SK-N-SH (cell line): Measurements from ENCODE around the gene TP53I11. TPM values are rescaled to one million over a fixed set of nuclear protein-coding genes. Genes with fewer than 3 reads are reported as not detected.

Experiments
- CTCF ChIA-PET: fragments of 300-600, 350-600 bp; formaldehyde crosslinking; extraction: SDS; loops from one replicate; lab custom pipeline; 2021; lab: Yijun Ruan, JAX
- POLR2A ChIA-PET: fragments of 350-600 bp; sonication (Branson Sonifier 250); formaldehyde crosslinking; extraction: SDS; loops from one replicate; lab custom pipeline; 2020; ENCODE audit warnings: antibody characterized with exemption, inconsistent platforms; lab: Yijun Ruan, JAX
- DNase-seq: peaks from one replicate; pipeline ENCODE4 v3.0.0; 2012
- H2AFZ ChIP-seq: fragments of 200-600 bp; sonication (generic); 2 replicates; pipeline ENCODE4 v1.8.1; 2016; ENCODE audit warnings: antibody characterized with exemption, mild to moderate bottlenecking, low read depth
- H3F3A ChIP-seq: fragments of 200-600 bp; sonication (generic); replicated peaks from 2 replicates; pipeline ENCODE3; 2016; ENCODE audit warnings: antibody characterized with exemption, mild to moderate bottlenecking; ENCODE audit not compliant: insufficient read depth
- H3K27ac ChIP-seq, 2 experiments: fragments of 200-500 bp in 1 of 2; fragments of 200-600 bp in 1 of 2; sonication (Bioruptor generic) in 1 of 2; sonication (generic), shearing (Covaris generic) in 1 of 2; 2 replicates each; pipeline versions ENCODE4 v1.5.1 to v1.6.1; 2014 to 2016; ENCODE audit warnings: low read depth in 2 of 2, inconsistent platforms in 1 of 2, low read length in 1 of 2, mild to moderate bottlenecking in 1 of 2, mixed read lengths in 1 of 2
- H3K27me3 ChIP-seq: fragments of 200-600 bp; sonication (generic), shearing (Covaris generic); 2 replicates; pipeline ENCODE4 v1.6.1; 2016; ENCODE audit warnings: mixed run types; ENCODE audit not compliant: insufficient read depth
- H3K36me3 ChIP-seq, 2 experiments: fragments of 200-500 bp in 1 of 2; fragments of 200-600 bp in 1 of 2; sonication (Bioruptor generic) in 1 of 2; sonication (generic) in 1 of 2; replicated peaks in 1 of 2; 2 replicates each; pipeline versions ENCODE3 to v1.5.1; 2014 to 2016; ENCODE audit warnings: low read length in 1 of 2, mild to moderate bottlenecking in 1 of 2; ENCODE audit not compliant: insufficient read depth in 2 of 2, control insufficient read depth in 1 of 2
- H3K4me1 ChIP-seq, 2 experiments: fragments of 200-500 bp in 1 of 2; fragments of 200-600 bp in 1 of 2; sonication (Bioruptor generic) in 1 of 2; sonication (generic), shearing (Covaris generic) in 1 of 2; 2 replicates each; pipeline versions ENCODE4 v1.5.1 to v1.6.1; 2014 to 2016; ENCODE audit warnings: low read depth in 1 of 2, low read length in 1 of 2, mixed run types in 1 of 2; ENCODE audit not compliant: insufficient read depth in 2 of 2, control insufficient read depth in 1 of 2
- H3K4me2 ChIP-seq: fragments of 200-600 bp; sonication (generic), shearing (Covaris generic); 2 replicates; pipeline ENCODE4 v1.6.1; 2017; ENCODE audit warnings: mixed run types
- H3K4me3 ChIP-seq, 2 experiments: fragments of 200-500 bp in 1 of 2; fragments of 200-600 bp in 1 of 2; sonication (Bioruptor generic) in 1 of 2; sonication (generic), shearing (Covaris generic) in 1 of 2; 2 replicates each; pipeline versions ENCODE4 v1.5.1 to v1.8.1; 2014 to 2016; ENCODE audit warnings: low read depth in 2 of 2, inconsistent platforms in 1 of 2, low read length in 1 of 2, mild to moderate bottlenecking in 1 of 2, mixed read lengths in 1 of 2, moderate library complexity in 1 of 2
- H3K79me2 ChIP-seq: fragments of 200-600 bp; sonication (generic); 2 replicates; pipeline ENCODE4 v1.8.1; 2017; ENCODE audit warnings: mild to moderate bottlenecking; ENCODE audit not compliant: insufficient read depth
- H3K9ac ChIP-seq: fragments of 200-600 bp; sonication (generic); 2 replicates; pipeline ENCODE4 v1.6.1; 2017; ENCODE audit warnings: mixed run types
- H3K9me2 ChIP-seq: fragments of 200-600 bp; sonication (generic); 2 replicates; pipeline ENCODE4 v1.6.1; 2017; ENCODE audit warnings: mixed run types
- H3K9me3 ChIP-seq: fragments of 200-600 bp; sonication (generic); 2 replicates; pipeline ENCODE4 v1.6.1; 2017; ENCODE audit warnings: mixed run types, mild to moderate bottlenecking, moderate library complexity
- H4K20me1 ChIP-seq: fragments of 200-600 bp; sonication (generic); 2 replicates; pipeline ENCODE4 v1.6.1; 2017; ENCODE audit warnings: mild to moderate bottlenecking, mixed run types; ENCODE audit not compliant: insufficient read depth
- CHD2 ChIP-seq: fragments of 150-350 bp; IDR thresholded peaks from 2 replicates; pipeline ENCODE4 v1.6.1; 2018; ENCODE audit warnings: low read length; ENCODE audit not compliant: partially characterized antibody
- ELF1 ChIP-seq: IDR thresholded peaks from 2 replicates; pipeline ENCODE4 v1.4.0; 2012
- EZH2phosphoT487 ChIP-seq: fragments of 200-600 bp; sonication (generic); IDR thresholded peaks from 2 replicates; pipeline ENCODE4 v1.6.1; 2017; ENCODE audit warnings: low read depth, mixed run types, mild to moderate bottlenecking, antibody characterized with exemption, moderate library complexity, borderline replicate concordance
- FOXJ3 ChIP-seq: sonication (generic); formaldehyde crosslinking; IDR thresholded peaks from 2 replicates; pipeline ENCODE4 v1.5.1; 2020; ENCODE audit warnings: mild to moderate bottlenecking, missing genetic modification reagents
- GABPA ChIP-seq: IDR thresholded peaks from 2 replicates; pipeline ENCODE4 v1.4.0; 2012; ENCODE audit warnings: low read depth, mild to moderate bottlenecking
- JUND ChIP-seq: IDR thresholded peaks from 2 replicates; pipeline ENCODE4 v1.4.0; 2012
- MEF2A ChIP-seq: IDR thresholded peaks from 2 replicates; pipeline ENCODE4 v1.4.0; 2012; ENCODE audit warnings: low read depth, borderline replicate concordance
- MXI1 ChIP-seq: IDR thresholded peaks from 2 replicates; pipeline ENCODE4 v1.6.1; 2012; ENCODE audit warnings: mild to moderate bottlenecking, low read depth, low read length, improper control_type of control experiment
- NFIC ChIP-seq: IDR thresholded peaks from 2 replicates; pipeline ENCODE4 v1.4.0; 2012; ENCODE audit warnings: borderline replicate concordance
- NRF1 ChIP-seq: IDR thresholded peaks from 2 replicates; pipeline ENCODE4 v1.6.1; 2012; ENCODE audit warnings: low read depth, mild to moderate bottlenecking, low read length
- POLR2AphosphoS5 ChIP-seq: IDR thresholded peaks from 2 replicates; pipeline ENCODE4 v1.6.1; 2012; ENCODE audit warnings: low read depth, low read length
- RAD21 ChIP-seq: IDR thresholded peaks from 2 replicates; pipeline ENCODE4 v1.6.1; 2012; ENCODE audit warnings: mild to moderate bottlenecking, low read length
- RCOR1 ChIP-seq: fragments of 150-350 bp; IDR thresholded peaks from 2 replicates; pipeline ENCODE4 v1.6.1; 2017; ENCODE audit warnings: antibody characterized with exemption, low read length
- SIN3A ChIP-seq: IDR thresholded peaks from 2 replicates; pipeline ENCODE4 v1.6.1; 2012; ENCODE audit warnings: low read depth, mild to moderate bottlenecking, low read length, moderate library complexity, borderline replicate concordance
- SMC3 ChIP-seq: IDR thresholded peaks from 2 replicates; pipeline ENCODE4 v1.6.1; 2012; ENCODE audit warnings: low read depth, low read length, improper control_type of control experiment
- YY1 ChIP-seq: IDR thresholded peaks from 2 replicates; pipeline ENCODE4 v1.4.0; 2012; ENCODE audit warnings: low read depth, mild to moderate bottlenecking
- WGBS: methylation state at CpG from one replicate; pipeline ENCODE4 v1.1.6; 2017; ENCODE audit warnings: low lambda C conversion rate; 5-methylcytosine and 5-hydroxymethylcytosine counted together
- polyA plus RNA-seq, 3 experiments: library from polyadenylated mRNA; depleted of rRNA; stranded (reverse); fragments of >200 nt; gene quantifications; 2 replicates each; pipeline ENCODE4 v1.2.3, GENCODE V29; 2012
- TF ChIP-seq, protein P1 (sequence below): fragments of 200-600 bp; sonication (generic); IDR thresholded peaks from 2 replicates; pipeline ENCODE4 v1.6.1; 2017; ENCODE audit warnings: antibody characterized with exemption, mild to moderate bottlenecking, moderate library complexity
- TF ChIP-seq, protein P2 (sequence below): IDR thresholded peaks from 2 replicates; pipeline ENCODE4 v1.4.0; 2012; ENCODE audit warnings: low read depth
- TF ChIP-seq, protein P3 (sequence below): IDR thresholded peaks from 2 replicates; pipeline ENCODE4 v1.4.0; 2012; ENCODE audit warnings: low read depth, borderline replicate concordance
- TF ChIP-seq, protein P4 (sequence below): fragments of 150-350 bp; IDR thresholded peaks from 2 replicates; pipeline ENCODE4 v1.6.1; 2017; ENCODE audit warnings: antibody characterized with exemption, low read length, low read depth, borderline replicate concordance

The TP53I11 gene
- polyA plus RNA-seq, 1 of the 3 experiments (the other 2 are of a cell fraction): 6.6 TPM

DNA sequence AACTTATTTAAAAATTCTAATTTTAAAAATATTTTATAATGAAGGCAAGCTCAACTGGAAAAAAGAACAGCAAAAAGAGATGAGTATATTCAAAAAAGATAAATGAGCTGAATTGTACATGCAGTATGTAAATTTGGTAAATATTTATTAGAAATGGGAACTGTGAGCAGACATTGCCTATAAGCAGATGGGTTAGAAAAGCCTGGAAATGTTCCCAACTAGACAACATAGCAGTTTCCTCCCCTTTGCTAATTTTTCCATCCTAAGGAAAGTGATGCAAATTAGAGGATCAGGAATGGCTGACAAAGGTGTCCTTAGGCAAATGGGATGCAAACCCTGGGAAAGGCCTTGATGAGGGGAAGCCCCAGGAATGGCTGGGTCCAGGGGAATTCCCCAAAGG lies 37.2 kb downstream of the TP53I11 start:
- CTCF ChIA-PET: interaction anchor here (0.6 to 6.3 kb wide), 6 partner anchors 14 to 427 kb away, joined by 3 to 155 read pairs (median 5); no protein-coding TSS in a partner anchor
- Histone ChIP-seq H3K4me3 (no peak overlapping the region), H2AFZ (no peak overlapping the region), H4K20me1 (no peaks in the 10 kb centered on the region), H3K4me1 (peaks cover 0 to 10% of the 10 kb centered on the region in 2 experiments; a peak in 1 of 4 replicates)
- no peak for TF ChIP-seq SMC3
- TF ChIP-seq, protein P1, sequence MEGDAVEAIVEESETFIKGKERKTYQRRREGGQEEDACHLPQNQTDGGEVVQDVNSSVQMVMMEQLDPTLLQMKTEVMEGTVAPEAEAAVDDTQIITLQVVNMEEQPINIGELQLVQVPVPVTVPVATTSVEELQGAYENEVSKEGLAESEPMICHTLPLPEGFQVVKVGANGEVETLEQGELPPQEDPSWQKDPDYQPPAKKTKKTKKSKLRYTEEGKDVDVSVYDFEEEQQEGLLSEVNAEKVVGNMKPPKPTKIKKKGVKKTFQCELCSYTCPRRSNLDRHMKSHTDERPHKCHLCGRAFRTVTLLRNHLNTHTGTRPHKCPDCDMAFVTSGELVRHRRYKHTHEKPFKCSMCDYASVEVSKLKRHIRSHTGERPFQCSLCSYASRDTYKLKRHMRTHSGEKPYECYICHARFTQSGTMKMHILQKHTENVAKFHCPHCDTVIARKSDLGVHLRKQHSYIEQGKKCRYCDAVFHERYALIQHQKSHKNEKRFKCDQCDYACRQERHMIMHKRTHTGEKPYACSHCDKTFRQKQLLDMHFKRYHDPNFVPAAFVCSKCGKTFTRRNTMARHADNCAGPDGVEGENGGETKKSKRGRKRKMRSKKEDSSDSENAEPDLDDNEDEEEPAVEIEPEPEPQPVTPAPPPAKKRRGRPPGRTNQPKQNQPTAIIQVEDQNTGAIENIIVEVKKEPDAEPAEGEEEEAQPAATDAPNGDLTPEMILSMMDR: no peak
- TF ChIP-seq, protein P2, sequence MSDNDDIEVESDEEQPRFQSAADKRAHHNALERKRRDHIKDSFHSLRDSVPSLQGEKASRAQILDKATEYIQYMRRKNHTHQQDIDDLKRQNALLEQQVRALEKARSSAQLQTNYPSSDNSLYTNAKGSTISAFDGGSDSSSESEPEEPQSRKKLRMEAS: no peak
- TF ChIP-seq JUND: no peak
- no peak for TF ChIP-seq FOXJ3
- no peak for TF ChIP-seq SIN3A
- TF ChIP-seq RAD21: no peak
- TF ChIP-seq, all 33 proteins: peak for 0
- Histone ChIP-seq H3K9me2 (no peaks in the 10 kb centered on the region), H3K36me3 (no peaks in the 10 kb centered on the region), H3F3A (no peaks in the 10 kb centered on the region), H3K79me2 (no peaks in the 10 kb centered on the region), H3K27me3 (no peaks in the 10 kb centered on the region), H3K9ac (no peak overlapping the region), H3K27ac (no peak overlapping the region), H3K9me3 (no peaks in the 10 kb centered on the region), H3K4me2 (no peak overlapping the region)
- POLR2A ChIA-PET: no interaction called here
- no peak for DNase-seq

DNA sequence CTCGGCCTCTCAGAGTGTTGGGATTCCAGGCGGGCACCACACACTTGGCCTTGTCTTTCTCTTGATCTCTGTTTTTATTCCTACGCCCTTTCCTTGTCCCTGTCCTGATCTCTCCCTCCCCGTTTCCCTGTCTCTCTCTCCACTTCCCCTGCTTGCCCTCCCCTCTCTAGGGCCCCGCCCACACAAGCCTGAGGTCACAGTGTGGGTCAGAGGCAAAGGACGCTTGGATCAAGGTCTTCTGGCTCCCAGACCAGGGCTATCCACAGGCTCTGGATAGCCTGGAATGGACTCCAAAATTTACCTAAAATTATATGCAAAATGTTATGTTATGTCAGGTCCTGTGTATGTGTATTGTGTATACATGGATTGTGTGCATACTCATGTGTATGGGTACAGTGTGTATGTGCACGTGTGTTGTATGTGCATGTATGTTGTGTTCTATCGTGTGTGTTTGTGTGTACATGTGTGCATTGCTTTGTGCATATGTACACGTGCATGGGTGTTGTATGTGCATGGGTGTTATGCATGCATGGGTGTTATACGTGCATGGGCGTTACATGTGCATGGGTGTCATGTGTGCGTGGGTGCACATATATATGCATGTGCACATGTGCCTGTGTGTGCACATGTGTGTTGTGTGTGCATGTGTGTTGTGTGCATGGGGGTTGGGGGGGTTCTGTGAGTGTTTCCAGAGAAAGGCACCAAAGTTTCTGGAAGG lies 38.3 kb downstream of the TP53I11 start:
- H3K4me1 ChIP-seq: peaks cover 0 to 10% of the 10 kb centered on the region in 2 experiments; a peak in 1 of 4 replicates
- ChIA-PET CTCF (interaction anchor here (1.2 to 6.3 kb wide), 15 partner anchors 10 to 354 kb away, joined by 3 to 155 read pairs (median 8); no protein-coding TSS in a partner anchor), POLR2A (no interaction called here)
- no peaks in the 10 kb centered on the region for H4K20me1 ChIP-seq
- H3K4me2 ChIP-seq: no peak overlapping the region
- H3K36me3 ChIP-seq: no peaks in the 10 kb centered on the region
- H3K9ac ChIP-seq: no peak overlapping the region
- no peaks in the 10 kb centered on the region for H3F3A ChIP-seq
- H2AFZ ChIP-seq: no peak overlapping the region
- no peaks in the 10 kb centered on the region for H3K9me2 ChIP-seq
- no peaks in the 10 kb centered on the region for H3K9me3 ChIP-seq
- no peak overlapping the region for H3K4me3 ChIP-seq
- TF ChIP-seq ELF1 (no peak), POLR2AphosphoS5 (no peak), RCOR1 (no peak), MEF2A (no peak), GABPA (no peak), CHD2 (no peak), YY1 (no peak), JUND (no peak), EZH2phosphoT487 (no peak), NFIC (no peak), NRF1 (no peak), SIN3A (no peak), SMC3 (no peak), MXI1 (no peak)
- TF ChIP-seq, protein P1: no peak
- TF ChIP-seq, protein P3, sequence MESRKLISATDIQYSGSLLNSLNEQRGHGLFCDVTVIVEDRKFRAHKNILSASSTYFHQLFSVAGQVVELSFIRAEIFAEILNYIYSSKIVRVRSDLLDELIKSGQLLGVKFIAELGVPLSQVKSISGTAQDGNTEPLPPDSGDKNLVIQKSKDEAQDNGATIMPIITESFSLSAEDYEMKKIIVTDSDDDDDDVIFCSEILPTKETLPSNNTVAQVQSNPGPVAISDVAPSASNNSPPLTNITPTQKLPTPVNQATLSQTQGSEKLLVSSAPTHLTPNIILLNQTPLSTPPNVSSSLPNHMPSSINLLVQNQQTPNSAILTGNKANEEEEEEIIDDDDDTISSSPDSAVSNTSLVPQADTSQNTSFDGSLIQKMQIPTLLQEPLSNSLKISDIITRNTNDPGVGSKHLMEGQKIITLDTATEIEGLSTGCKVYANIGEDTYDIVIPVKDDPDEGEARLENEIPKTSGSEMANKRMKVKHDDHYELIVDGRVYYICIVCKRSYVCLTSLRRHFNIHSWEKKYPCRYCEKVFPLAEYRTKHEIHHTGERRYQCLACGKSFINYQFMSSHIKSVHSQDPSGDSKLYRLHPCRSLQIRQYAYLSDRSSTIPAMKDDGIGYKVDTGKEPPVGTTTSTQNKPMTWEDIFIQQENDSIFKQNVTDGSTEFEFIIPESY: no peak
- TF ChIP-seq, protein P4, sequence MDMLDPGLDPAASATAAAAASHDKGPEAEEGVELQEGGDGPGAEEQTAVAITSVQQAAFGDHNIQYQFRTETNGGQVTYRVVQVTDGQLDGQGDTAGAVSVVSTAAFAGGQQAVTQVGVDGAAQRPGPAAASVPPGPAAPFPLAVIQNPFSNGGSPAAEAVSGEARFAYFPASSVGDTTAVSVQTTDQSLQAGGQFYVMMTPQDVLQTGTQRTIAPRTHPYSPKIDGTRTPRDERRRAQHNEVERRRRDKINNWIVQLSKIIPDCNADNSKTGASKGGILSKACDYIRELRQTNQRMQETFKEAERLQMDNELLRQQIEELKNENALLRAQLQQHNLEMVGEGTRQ: no peak
- WGBS: 56% methylated on average over 12 of the region's 12 CpGs
- 0 out of 2 replicates have a peak, but pooled peaks cover under 1% of the 10 kb centered on the region for H3K27me3 ChIP-seq
- DNase-seq: no peak
- H3K27ac ChIP-seq: no peak overlapping the region
- no peaks in the 10 kb centered on the region for H3K79me2 ChIP-seq
